GM12892 (cell line): Measurements from ENCODE around the gene GFRA1.

ENCODE experiments used
- POLR2A ChIP-seq: IDR thresholded peaks from 2 replicates; pipeline ENCODE4 v1.6.1; 2011; ENCODE audit warnings: low read depth, low read length, control low read depth
- POLR2AphosphoS5 ChIP-seq: IDR thresholded peaks from 2 replicates; pipeline ENCODE4 v1.6.1; 2011; ENCODE audit warnings: low read depth, low read length, control low read depth

- TF ChIP-seq POLR2AphosphoS5 (no peak), POLR2A (no peak)
These were observed 213.7 kb downstream of the GFRA1 start for GRCh38 chr10:116059320-116059719.
